HepG2 (cell line): ENCODE measurements around the gene ERMARD. TPM values are rescaled to one million over a fixed set of nuclear protein-coding genes. Genes with fewer than 3 reads are reported as not detected.
A peak's percentile ranks its signal among the peaks of the same experiment; 100 is the strongest.

Experiments
- GATAD2A ChIP-seq: IDR thresholded peaks from 2 replicates; pipeline ENCODE4 v1.6.1; 2016
- HIVEP1 ChIP-seq: sonication (generic); formaldehyde crosslinking; IDR thresholded peaks from 2 replicates; pipeline ENCODE4 v1.4.0; 2020; ENCODE audit warnings: mild to moderate bottlenecking, missing genetic modification reagents
- MATR3 ChIP-seq: sonication (generic); formaldehyde crosslinking; IDR thresholded peaks from 2 replicates; pipeline ENCODE4 v1.4.0; 2020; ENCODE audit warnings: missing genetic modification reagents
- RARG ChIP-seq: sonication (generic); formaldehyde crosslinking; IDR thresholded peaks from 2 replicates; pipeline ENCODE4 v1.4.0; 2020; ENCODE audit warnings: low read depth, mild to moderate bottlenecking, missing genetic modification reagents
- SMC3 ChIP-seq: IDR thresholded peaks from 2 replicates; pipeline ENCODE4 v1.6.1; 2011; ENCODE audit warnings: low read length, improper control_type of control experiment
- SOX5 ChIP-seq: IDR thresholded peaks from 2 replicates; pipeline ENCODE4 v1.6.1; 2016; ENCODE audit warnings: borderline replicate concordance
- ZMYM2 ChIP-seq: sonication (generic); formaldehyde crosslinking; IDR thresholded peaks from 2 replicates; pipeline ENCODE4 v1.8.0; 2022; ENCODE audit warnings: mild to moderate bottlenecking, missing genetic modification reagents
- ZMYM4 ChIP-seq: sonication (generic); formaldehyde crosslinking; IDR thresholded peaks from 2 replicates; pipeline ENCODE4 v1.8.1; 2023; ENCODE audit warnings: mild to moderate bottlenecking, missing genetic modification reagents
- ZNF30 ChIP-seq: sonication (generic); formaldehyde crosslinking; IDR thresholded peaks from 2 replicates; pipeline ENCODE4 v1.5.0; 2020; ENCODE audit warnings: mild to moderate bottlenecking, missing genetic modification reagents
- ZNF33B ChIP-seq: sonication (generic); formaldehyde crosslinking; IDR thresholded peaks from 2 replicates; pipeline ENCODE4 v1.5.1; 2020; ENCODE audit warnings: mild to moderate bottlenecking, missing genetic modification reagents
- ZNF430 ChIP-seq: sonication (generic); formaldehyde crosslinking; IDR thresholded peaks from 2 replicates; pipeline ENCODE4 v1.9.0; 2021; ENCODE audit warnings: mild to moderate bottlenecking, missing genetic modification reagents
- ZNF557 ChIP-seq: sonication (generic); formaldehyde crosslinking; IDR thresholded peaks from 2 replicates; pipeline ENCODE4 v1.4.0; 2020; ENCODE audit warnings: missing genetic modification reagents
- ZNF614 ChIP-seq: IDR thresholded peaks from 2 replicates; pipeline ENCODE4 v1.6.1; 2018; ENCODE audit warnings: missing biosample characterization, missing genetic modification reagents, inconsistent platforms, borderline replicate concordance
- ZNF775 ChIP-seq: sonication (generic); formaldehyde crosslinking; IDR thresholded peaks from 2 replicates; pipeline ENCODE4 v1.4.0; 2020; ENCODE audit warnings: missing genetic modification reagents, mild to moderate bottlenecking, moderate library complexity, borderline replicate concordance
- ZSCAN12 ChIP-seq: sonication (generic); formaldehyde crosslinking; IDR thresholded peaks from 2 replicates; pipeline ENCODE4 v1.9.0; 2021; ENCODE audit warnings: mild to moderate bottlenecking, missing genetic modification reagents
- polyA plus RNA-seq, 8 experiments: library from polyadenylated mRNA; depleted of rRNA in 3 of 8; stranded (reverse) in 7 of 8; unstranded in 1 of 8; fragments of >200 nt; fragmentation: Illumina TruSeq in 4 of 8; extraction: Trizol in 4 of 8; gene quantifications; 2 replicates each; pipeline versions ENCODE4 v1.2.1 to v1.2.3, GENCODE V29; 2011 to 2016; ENCODE audit warnings: low read depth in 4 of 8, missing spikeins in 1 of 8, mixed read lengths in 1 of 8; ENCODE audit not compliant: insufficient read depth in 1 of 8
- total RNA-seq, 5 experiments: library from RNA; depleted of rRNA; stranded (reverse); fragments of >200 nt; fragmentation: Illumina TruSeq; extraction: Trizol; gene quantifications; 2 replicates each; pipeline ENCODE4 v1.2.3, GENCODE V29; 2016; ENCODE audit warnings: low read depth in 1 of 5
- TF ChIP-seq, protein P1 (sequence below): IDR thresholded peaks from 2 replicates; pipeline ENCODE4 v1.6.1; 2016; ENCODE audit warnings: missing biosample characterization, missing genetic modification reagents, low read depth
- TF ChIP-seq, protein P2 (sequence below): sonication (generic); formaldehyde crosslinking; IDR thresholded peaks from 2 replicates; pipeline ENCODE4 v1.4.0; 2020; ENCODE audit warnings: missing genetic modification reagents
- TF ChIP-seq, protein P3 (sequence below): sonication (generic); formaldehyde crosslinking; IDR thresholded peaks from 2 replicates; pipeline ENCODE4 v1.8.0; 2022; ENCODE audit warnings: missing genetic modification reagents, mild to moderate bottlenecking, moderate library complexity, borderline replicate concordance
- TF ChIP-seq, protein P4 (sequence below): sonication (generic); formaldehyde crosslinking; IDR thresholded peaks from 2 replicates; pipeline ENCODE4 v1.4.0; 2020; ENCODE audit warnings: mild to moderate bottlenecking, missing genetic modification reagents
- TF ChIP-seq, protein P5 (sequence below): sonication (generic); formaldehyde crosslinking; IDR thresholded peaks from 2 replicates; pipeline ENCODE4 v1.4.0; 2020; ENCODE audit warnings: low read depth, mild to moderate bottlenecking, missing genetic modification reagents

The ERMARD gene
- total and polyA plus RNA-seq, 2 of the 13 experiments (the other 11 are each of a cell fraction or from before 2014, with no cell fraction given): 8.8 to 10.7 TPM

DNA sequence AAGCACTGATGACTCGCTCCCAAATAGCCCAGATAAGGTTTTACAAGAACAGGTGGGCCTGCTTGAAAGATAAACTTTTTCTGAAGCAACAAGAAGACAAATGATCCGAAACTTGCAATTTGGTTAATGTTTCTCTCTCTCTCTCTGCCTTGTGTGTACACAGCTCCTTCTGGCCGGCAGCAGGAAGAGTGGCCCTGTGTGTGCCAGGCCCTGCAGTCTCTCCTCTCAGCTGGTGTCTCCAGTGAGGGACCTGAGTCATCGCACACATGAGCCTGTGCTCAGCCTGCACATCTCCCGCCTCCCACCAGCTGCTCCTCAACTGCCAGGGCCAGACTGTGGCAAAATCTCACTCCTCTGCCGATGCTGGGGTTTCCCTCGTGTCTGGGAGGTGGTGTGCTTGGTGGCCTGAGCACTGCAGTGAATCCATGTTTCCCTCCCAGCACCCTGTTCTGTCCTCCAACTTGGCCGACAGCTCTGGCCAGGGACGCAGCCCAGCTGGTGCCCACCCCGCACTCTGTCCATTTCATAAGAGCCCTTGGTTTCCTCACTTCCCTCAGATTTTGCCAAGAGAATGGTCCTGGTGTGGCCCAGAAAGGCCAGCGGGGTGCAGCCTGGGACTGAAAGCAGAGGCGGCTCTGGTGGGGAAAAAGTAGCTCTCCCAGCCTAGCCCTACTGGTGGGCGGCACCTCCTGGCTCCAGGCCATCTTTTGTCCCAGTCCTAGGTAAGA is 49.4 kb downstream of the ERMARD start (continued):
- TF ChIP-seq ZNF614 (CRISPR knock-in tag) (no peak), RARG (CRISPR knock-in tag) (0 out of 2 replicates have a peak, but pooled peaks have one; percentile 34), ZMYM4 (peak; percentile 49), HIVEP1 (CRISPR knock-in tag) (peak; percentile 70; the same call in 1 of the 2 replicates), GATAD2A (CRISPR knock-in tag) (peak; percentile 90), ZNF557 (CRISPR knock-in tag) (no peak), MATR3 (no peak), ZSCAN12 (CRISPR knock-in tag) (no peak), ZNF30 (CRISPR knock-in tag) (no peak), ZNF775 (CRISPR knock-in tag) (0 out of 2 replicates have a peak, but pooled peaks have one; percentile 61), ZNF430 (CRISPR knock-in tag) (no peak; the same call in 1 of the 2 replicates), ZMYM2 (CRISPR knock-in tag) (peak; percentile 71), SOX5 (CRISPR knock-in tag) (peak; percentile 83), SMC3 (peak; percentile 13; the same call in 1 of the 2 replicates), ZNF33B (CRISPR knock-in tag) (0 out of 2 replicates have a peak, but pooled peaks have one; percentile 25)
- TF ChIP-seq, protein P1, sequence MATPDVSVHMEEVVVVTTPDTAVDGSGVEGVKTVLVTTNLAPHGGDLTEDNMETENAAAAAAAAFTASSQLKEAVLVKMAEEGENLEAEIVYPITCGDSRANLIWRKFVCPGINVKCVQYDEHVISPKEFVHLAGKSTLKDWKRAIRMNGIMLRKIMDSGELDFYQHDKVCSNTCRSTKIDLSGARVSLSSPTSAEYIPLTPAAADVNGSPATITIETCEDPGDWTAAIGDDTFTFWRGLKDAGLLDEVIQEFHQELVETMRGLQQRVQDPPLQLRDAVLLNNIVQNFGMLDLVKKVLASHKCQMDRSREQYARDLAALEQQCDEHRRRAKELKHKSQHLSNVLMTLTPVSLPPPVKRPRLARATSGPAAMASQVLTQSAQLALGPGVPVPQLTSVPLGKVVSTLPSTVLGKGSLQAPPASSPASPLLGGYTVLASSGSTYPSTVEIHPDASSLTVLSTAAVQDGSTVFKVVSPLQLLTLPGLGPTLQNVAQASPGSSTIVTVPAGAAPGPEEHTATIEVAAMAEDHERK (CRISPR knock-in tag): no peak
- TF ChIP-seq, protein P2, sequence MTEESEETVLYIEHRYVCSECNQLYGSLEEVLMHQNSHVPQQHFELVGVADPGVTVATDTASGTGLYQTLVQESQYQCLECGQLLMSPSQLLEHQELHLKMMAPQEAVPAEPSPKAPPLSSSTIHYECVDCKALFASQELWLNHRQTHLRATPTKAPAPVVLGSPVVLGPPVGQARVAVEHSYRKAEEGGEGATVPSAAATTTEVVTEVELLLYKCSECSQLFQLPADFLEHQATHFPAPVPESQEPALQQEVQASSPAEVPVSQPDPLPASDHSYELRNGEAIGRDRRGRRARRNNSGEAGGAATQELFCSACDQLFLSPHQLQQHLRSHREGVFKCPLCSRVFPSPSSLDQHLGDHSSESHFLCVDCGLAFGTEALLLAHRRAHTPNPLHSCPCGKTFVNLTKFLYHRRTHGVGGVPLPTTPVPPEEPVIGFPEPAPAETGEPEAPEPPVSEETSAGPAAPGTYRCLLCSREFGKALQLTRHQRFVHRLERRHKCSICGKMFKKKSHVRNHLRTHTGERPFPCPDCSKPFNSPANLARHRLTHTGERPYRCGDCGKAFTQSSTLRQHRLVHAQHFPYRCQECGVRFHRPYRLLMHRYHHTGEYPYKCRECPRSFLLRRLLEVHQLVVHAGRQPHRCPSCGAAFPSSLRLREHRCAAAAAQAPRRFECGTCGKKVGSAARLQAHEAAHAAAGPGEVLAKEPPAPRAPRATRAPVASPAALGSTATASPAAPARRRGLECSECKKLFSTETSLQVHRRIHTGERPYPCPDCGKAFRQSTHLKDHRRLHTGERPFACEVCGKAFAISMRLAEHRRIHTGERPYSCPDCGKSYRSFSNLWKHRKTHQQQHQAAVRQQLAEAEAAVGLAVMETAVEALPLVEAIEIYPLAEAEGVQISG (CRISPR knock-in tag): peak; percentile 84
- TF ChIP-seq, protein P3, sequence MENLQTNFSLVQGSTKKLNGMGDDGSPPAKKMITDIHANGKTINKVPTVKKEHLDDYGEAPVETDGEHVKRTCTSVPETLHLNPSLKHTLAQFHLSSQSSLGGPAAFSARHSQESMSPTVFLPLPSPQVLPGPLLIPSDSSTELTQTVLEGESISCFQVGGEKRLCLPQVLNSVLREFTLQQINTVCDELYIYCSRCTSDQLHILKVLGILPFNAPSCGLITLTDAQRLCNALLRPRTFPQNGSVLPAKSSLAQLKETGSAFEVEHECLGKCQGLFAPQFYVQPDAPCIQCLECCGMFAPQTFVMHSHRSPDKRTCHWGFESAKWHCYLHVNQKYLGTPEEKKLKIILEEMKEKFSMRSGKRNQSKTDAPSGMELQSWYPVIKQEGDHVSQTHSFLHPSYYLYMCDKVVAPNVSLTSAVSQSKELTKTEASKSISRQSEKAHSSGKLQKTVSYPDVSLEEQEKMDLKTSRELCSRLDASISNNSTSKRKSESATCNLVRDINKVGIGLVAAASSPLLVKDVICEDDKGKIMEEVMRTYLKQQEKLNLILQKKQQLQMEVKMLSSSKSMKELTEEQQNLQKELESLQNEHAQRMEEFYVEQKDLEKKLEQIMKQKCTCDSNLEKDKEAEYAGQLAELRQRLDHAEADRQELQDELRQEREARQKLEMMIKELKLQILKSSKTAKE (CRISPR knock-in tag): no peak
- TF ChIP-seq, protein P4, sequence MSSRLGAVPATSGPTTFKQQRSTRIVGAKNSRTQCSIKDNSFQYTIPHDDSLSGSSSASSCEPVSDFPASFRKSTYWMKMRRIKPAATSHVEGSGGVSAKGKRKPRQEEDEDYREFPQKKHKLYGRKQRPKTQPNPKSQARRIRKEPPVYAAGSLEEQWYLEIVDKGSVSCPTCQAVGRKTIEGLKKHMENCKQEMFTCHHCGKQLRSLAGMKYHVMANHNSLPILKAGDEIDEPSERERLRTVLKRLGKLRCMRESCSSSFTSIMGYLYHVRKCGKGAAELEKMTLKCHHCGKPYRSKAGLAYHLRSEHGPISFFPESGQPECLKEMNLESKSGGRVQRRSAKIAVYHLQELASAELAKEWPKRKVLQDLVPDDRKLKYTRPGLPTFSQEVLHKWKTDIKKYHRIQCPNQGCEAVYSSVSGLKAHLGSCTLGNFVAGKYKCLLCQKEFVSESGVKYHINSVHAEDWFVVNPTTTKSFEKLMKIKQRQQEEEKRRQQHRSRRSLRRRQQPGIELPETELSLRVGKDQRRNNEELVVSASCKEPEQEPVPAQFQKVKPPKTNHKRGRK (CRISPR knock-in tag): 0 out of 2 replicates have a peak, but pooled peaks have one; percentile 76
- TF ChIP-seq, protein P5, sequence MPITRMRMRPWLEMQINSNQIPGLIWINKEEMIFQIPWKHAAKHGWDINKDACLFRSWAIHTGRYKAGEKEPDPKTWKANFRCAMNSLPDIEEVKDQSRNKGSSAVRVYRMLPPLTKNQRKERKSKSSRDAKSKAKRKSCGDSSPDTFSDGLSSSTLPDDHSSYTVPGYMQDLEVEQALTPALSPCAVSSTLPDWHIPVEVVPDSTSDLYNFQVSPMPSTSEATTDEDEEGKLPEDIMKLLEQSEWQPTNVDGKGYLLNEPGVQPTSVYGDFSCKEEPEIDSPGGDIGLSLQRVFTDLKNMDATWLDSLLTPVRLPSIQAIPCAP (CRISPR knock-in tag): no peak
